AG08396 (cell line): ENCODE measurements around the gene SLC16A11.
A peak's percentile ranks its signal among the peaks of the same experiment; 100 is the strongest.
"Not testable (repeated sequence)": the region's sequence is repeated elsewhere in the genome, so short reads cannot be mapped to it uniquely, and the experiment has no call there.

Experiments
- DNase-seq: peaks from one replicate; pipeline ENCODE4 v3.0.0; 2012; ENCODE audit warnings: low spot score, mixed read lengths

The SLC16A11 gene

GRCh38 chr17:7005716-7006115 is 38.2 kb downstream of the SLC16A11 start:
- DNase-seq, result no peak

GRCh38 chr17:7004398-7005253 is 39.3 kb downstream of the SLC16A11 start:
- peak; percentile 63 for DNase-seq

GRCh38 chr17:7003745-7004144 is 40.1 kb downstream of the SLC16A11 start:
- DNase-seq, result no peak

- DNase-seq, result no peak
Measured at GRCh38 chr17:7002288-7003047, 41.4 kb downstream of the SLC16A11 start.

- no peak for DNase-seq
Measured at GRCh38 chr17:7001318-7001961, 42.5 kb downstream of the SLC16A11 start.

- no peak for DNase-seq
Measured at GRCh38 chr17:6998855-6999508, 44.9 kb downstream of the SLC16A11 start.

GRCh38 chr17:6997171-6997570 is 46.7 kb downstream of the SLC16A11 start:
- no peak for DNase-seq

GRCh38 chr17:6996256-6997011 is 47.5 kb downstream of the SLC16A11 start:
- no peak for DNase-seq

GRCh38 chr17:6995500-6996255 is 48.2 kb downstream of the SLC16A11 start, which contains the start of gene ALOX12:
ALOX12 (plus strand) TSS chr17:6996049; CDS start chr17:6996118, 69 bp downstream.
- DNase-seq, result no peak

GRCh38 chr17:6994666-6995256 is 49.1 kb downstream of the SLC16A11 start:
- DNase-seq, result peak; percentile 53

- no peak for DNase-seq
Measured at GRCh38 chr17:6994118-6994598, 49.7 kb downstream of the SLC16A11 start.

- not testable (repeated sequence) for DNase-seq
Measured at GRCh38 chr17:6993613-6994056, 50.3 kb downstream of the SLC16A11 start.
